Bone marrow (tissue), 2 donors: ENCODE results near the gene AIFM1.

Experiments used
- DNase-seq, 2 donors: peaks; one replicate each; lab custom pipeline; 2025; lab: John Stamatoyannopoulos, UW

AIFM1 gene

GRCh38 chrX:130170752-130171445 lies 5.3 kb upstream of the AIFM1 start:
- peak in 1 of 2 donors; percentile 47 for DNase-seq

- DNase-seq = no peak
Measured at GRCh38 chrX:130167040-130167439, 1.4 kb upstream of the AIFM1 start.

GRCh38 chrX:130166503-130166777 lies 799 bp upstream of the AIFM1 start:
- no peak for DNase-seq

- no peak for DNase-seq
Measured at GRCh38 chrX:130165181-130165702, 399 bp downstream of the AIFM1 start.

GRCh38 chrX:130163398-130163797 lies 2.2 kb downstream of the AIFM1 start:
- DNase-seq = no peak

- no peak for DNase-seq
Measured at GRCh38 chrX:130162094-130162735, 3.4 kb downstream of the AIFM1 start.

GRCh38 chrX:130159776-130160175 lies 5.9 kb downstream of the AIFM1 start:
- no peak for DNase-seq

GRCh38 chrX:130158311-130158710 lies 7.3 kb downstream of the AIFM1 start:
- DNase-seq = no peak

GRCh38 chrX:130155564-130155963 lies 10.1 kb downstream of the AIFM1 start:
- DNase-seq = no peak

GRCh38 chrX:130147631-130148030 lies 18.0 kb downstream of the AIFM1 start:
- DNase-seq = peak in 1 of 2 donors; percentile 6

- DNase-seq = no peak
Measured at GRCh38 chrX:130145123-130145522, 20.5 kb downstream of the AIFM1 start.

- no peak for DNase-seq
Measured at GRCh38 chrX:130144509-130144908, 21.1 kb downstream of the AIFM1 start.

- DNase-seq = no peak
Measured at GRCh38 chrX:130139474-130140201, 26.0 kb downstream of the AIFM1 start.

- DNase-seq = no peak
Measured at GRCh38 chrX:130136961-130137360, 28.7 kb downstream of the AIFM1 start.

GRCh38 chrX:130136496-130136895 lies 29.1 kb downstream of the AIFM1 start:
- DNase-seq = no peak

- DNase-seq = no peak
Measured at GRCh38 chrX:130130990-130131389, 34.7 kb downstream of the AIFM1 start.

GRCh38 chrX:130125091-130125874 lies 40.4 kb downstream of the AIFM1 start:
- DNase-seq = no peak

GRCh38 chrX:130124577-130124976 lies 41.1 kb downstream of the AIFM1 start:
- no peak for DNase-seq

- no peak for DNase-seq
Measured at GRCh38 chrX:130121505-130121800, 44.2 kb downstream of the AIFM1 start.

GRCh38 chrX:130120746-130121504 lies 44.7 kb downstream of the AIFM1 start:
- DNase-seq = peak; percentile 30 to 46

GRCh38 chrX:130120321-130120731 lies 45.3 kb downstream of the AIFM1 start:
- peak in 1 of 2 donors; percentile 21 for DNase-seq
